NCI-H2227 (cell line): ENCODE data around the gene MED14.
A peak's percentile ranks its signal among the peaks of the same experiment; 100 is the strongest.
"Not testable (repeated sequence)": the region's sequence is repeated elsewhere in the genome, so short reads cannot be mapped to it uniquely, and the experiment has no call there.

Experiments used
- DNase-seq: peaks from one replicate; lab custom pipeline; 2025; ENCODE audit not compliant: unreplicated experiment; lab: John Stamatoyannopoulos, UW

Gene MED14

GRCh38 chrX:40735325-40736169 lies at the start of gene MED14:
Gene MED14, minus strand, starts transcription at chrX:40735542. Its CDS starts 130 bp downstream, at chrX:40735412.
- peak; percentile 97 for DNase-seq

- DNase-seq = no peak
These were observed 49.3 kb upstream of the MED14 start for GRCh38 chrX:40784516-40785151.

GRCh38 chrX:40782644-40783259 lies 47.4 kb upstream of the MED14 start:
- DNase-seq = not testable (repeated sequence)

- no peak for DNase-seq
These were observed 45.6 kb upstream of the MED14 start for GRCh38 chrX:40780951-40781350.

- DNase-seq = no peak
These were observed 44.7 kb upstream of the MED14 start for GRCh38 chrX:40780082-40780481.

- DNase-seq = no peak
These were observed 43.7 kb upstream of the MED14 start for GRCh38 chrX:40778861-40779575.

GRCh38 chrX:40773809-40774208 lies 38.5 kb upstream of the MED14 start:
- no peak for DNase-seq

- DNase-seq = no peak
These were observed 37.8 kb upstream of the MED14 start for GRCh38 chrX:40773188-40773587.

GRCh38 chrX:40772290-40772689 lies 36.9 kb upstream of the MED14 start:
- no peak for DNase-seq

GRCh38 chrX:40761762-40762161 lies 26.4 kb upstream of the MED14 start:
- peak; percentile 69 for DNase-seq

- DNase-seq = no peak
These were observed 24.0 kb upstream of the MED14 start for GRCh38 chrX:40759374-40759773.

GRCh38 chrX:40757058-40757457 lies 21.7 kb upstream of the MED14 start:
- no peak for DNase-seq

- DNase-seq = no peak
These were observed 20.2 kb upstream of the MED14 start for GRCh38 chrX:40755291-40756249.

GRCh38 chrX:40749681-40750494 lies 14.5 kb upstream of the MED14 start:
- no peak for DNase-seq

- DNase-seq = no peak
These were observed 13.6 kb upstream of the MED14 start for GRCh38 chrX:40748977-40749376.

- peak; percentile 64 for DNase-seq
These were observed 11.2 kb upstream of the MED14 start for GRCh38 chrX:40746521-40746920.

- DNase-seq = no peak
These were observed 796 bp upstream of the MED14 start for GRCh38 chrX:40736170-40736505.

- DNase-seq = no peak
These were observed 394 bp downstream of the MED14 start for GRCh38 chrX:40734971-40735324.

- DNase-seq = no peak
These were observed 1.6 kb downstream of the MED14 start for GRCh38 chrX:40733706-40734105.

GRCh38 chrX:40732499-40732898 lies 2.8 kb downstream of the MED14 start:
- not testable (repeated sequence) for DNase-seq
